ENCODE measurements around the gene ARSI. TPM values are rescaled to one million over a fixed set of nuclear protein-coding genes. Genes with fewer than 3 reads are reported as not detected.

ARSI gene
- total RNA-seq: under 1 TPM; 0.30 to 0.83 TPM

GRCh38 chr5:150302301-150303069 lies at the start of gene ARSI:
Gene ARSI (minus strand): TSS chr5:150302905. CDS start chr5:150302373, 532 bp downstream.
- Histone ChIP-seq H3K27me3 (no peaks in the 10 kb centered on the region), H3K27ac (peak within 1 kb of the TSS; percentile 28 to 51), H3K9me3 (no peaks in the 10 kb centered on the region), H3K4me3 (peak within 1 kb of the TSS; percentile 0 to 39), H3K4me1 (peaks cover 0 to 16% of the 10 kb centered on the region in 2 donors), H3K36me3 (no peaks in the 10 kb centered on the region)
- TF ChIP-seq CTCF (IDR thresholded peaks at IDR 0.05): peak in 1 of 2 donors; percentile 34
- no peak for DNase-seq (ENCODE audit: low spot score)

DNA sequence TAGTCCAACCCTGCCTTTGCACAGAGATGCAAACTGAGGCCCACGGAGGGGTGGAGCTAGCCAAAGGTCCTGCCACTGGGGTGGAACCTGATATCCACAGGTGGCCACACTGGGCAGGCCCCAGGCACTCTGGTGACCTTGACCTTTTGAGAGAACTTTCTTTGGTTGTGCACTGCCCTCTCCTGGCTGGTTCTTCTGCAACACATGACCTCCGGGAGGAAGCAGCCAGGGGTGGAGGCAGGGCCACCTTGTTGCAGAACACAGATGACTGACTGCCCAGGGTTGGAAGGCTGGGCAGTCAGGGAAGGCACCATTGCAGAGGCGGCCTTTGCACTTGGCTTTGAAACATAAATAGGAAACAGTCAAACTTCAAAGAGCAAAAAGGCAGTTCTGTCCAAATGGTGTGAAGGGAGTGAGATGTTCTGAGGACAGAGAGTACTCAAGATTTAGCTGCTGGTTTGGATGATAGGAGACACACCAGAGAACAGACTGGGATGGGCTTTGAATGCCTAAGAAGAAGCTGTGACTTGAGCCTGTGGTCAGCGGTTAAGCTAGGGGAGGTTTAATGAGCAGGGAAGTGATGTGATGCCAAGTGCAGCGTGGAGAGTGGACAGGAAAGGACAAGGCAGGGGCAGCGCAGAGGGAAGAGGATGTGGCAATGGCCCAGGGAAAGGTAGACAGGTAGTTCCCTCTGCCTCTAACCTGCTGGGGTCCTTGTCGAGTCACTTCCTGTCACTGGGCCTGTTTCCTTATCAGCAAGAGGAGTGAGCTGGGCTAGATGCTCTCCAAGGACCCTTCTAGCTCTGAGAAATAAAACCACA lies 48.0 kb upstream of the ARSI start:
- no peak overlapping the region for H3K4me3 ChIP-seq
- no peaks in the 10 kb centered on the region for H3K9me3 ChIP-seq
- peak in 1 of 2 donors; percentile 67 for TF ChIP-seq CTCF (IDR thresholded peaks at IDR 0.05)
- H3K4me1 ChIP-seq: peaks cover 0 to 6% of the 10 kb centered on the region in 2 donors
- no peaks in the 10 kb centered on the region for H3K36me3 ChIP-seq
- H3K27ac ChIP-seq: no peak overlapping the region
- peak; percentile 76 for DNase-seq (ENCODE audit: low spot score)
- no peaks in the 10 kb centered on the region for H3K27me3 ChIP-seq

DNA sequence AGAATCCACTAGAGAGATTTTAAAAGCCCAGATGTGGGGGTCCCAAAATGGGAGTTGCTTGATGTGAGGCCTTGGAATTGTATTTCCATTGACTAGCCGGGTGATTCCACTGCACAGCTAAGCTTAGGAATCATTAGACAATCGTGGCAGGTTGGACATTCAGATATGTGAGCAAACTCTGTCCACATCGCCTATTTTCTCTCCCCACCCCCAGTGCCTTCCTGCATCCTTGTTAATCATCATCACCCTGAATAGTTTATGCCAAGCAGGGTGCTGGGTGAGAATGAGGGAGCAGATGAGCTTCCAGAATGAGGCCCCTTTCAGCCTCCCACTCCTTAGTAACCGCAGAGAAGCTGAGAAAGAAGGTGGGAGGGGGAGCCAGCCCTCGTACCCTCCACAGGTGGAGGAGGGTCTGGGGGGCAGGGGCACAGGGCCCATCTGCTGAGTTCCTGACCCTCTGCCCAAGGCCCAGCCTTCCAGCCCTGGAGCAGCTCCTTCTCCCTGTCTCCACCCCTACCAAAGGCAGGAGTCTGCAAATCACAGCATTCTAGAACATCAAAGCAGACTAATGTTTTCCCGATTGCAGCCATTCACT lies 47.1 kb upstream of the ARSI start:
- Histone ChIP-seq H3K27ac (no peak overlapping the region), H3K4me1 (peaks cover 0 to 6% of the 10 kb centered on the region in 2 donors), H3K27me3 (no peaks in the 10 kb centered on the region), H3K9me3 (no peaks in the 10 kb centered on the region), H3K4me3 (no peak overlapping the region), H3K36me3 (no peaks in the 10 kb centered on the region)
- no peak for DNase-seq (ENCODE audit: low spot score)
- no peak for TF ChIP-seq CTCF (IDR thresholded peaks at IDR 0.05)

GRCh38 chr5:150347451-150347850 lies 44.7 kb upstream of the ARSI start:
- no peak for TF ChIP-seq CTCF (IDR thresholded peaks at IDR 0.05)
- H3K4me1 ChIP-seq: peaks cover 0 to 6% of the 10 kb centered on the region in 2 donors
- no peak overlapping the region for H3K4me3 ChIP-seq
- no peaks in the 10 kb centered on the region for H3K27me3 ChIP-seq
- no peak for DNase-seq (ENCODE audit: low spot score)
- H3K9me3 ChIP-seq: no peaks in the 10 kb centered on the region
- no peaks in the 10 kb centered on the region for H3K36me3 ChIP-seq
- H3K27ac ChIP-seq: no peak overlapping the region

GRCh38 chr5:150347003-150347402 lies 44.3 kb upstream of the ARSI start:
- Histone ChIP-seq H3K4me1 (peaks cover 0 to 6% of the 10 kb centered on the region in 2 donors), H3K9me3 (no peaks in the 10 kb centered on the region), H3K27me3 (no peaks in the 10 kb centered on the region), H3K36me3 (no peaks in the 10 kb centered on the region), H3K4me3 (no peak overlapping the region), H3K27ac (no peak overlapping the region)
- TF ChIP-seq CTCF (IDR thresholded peaks at IDR 0.05): no peak
- no peak for DNase-seq (ENCODE audit: low spot score)

Data from right atrium auricular region (tissue), 2 donors.